H1 (cell line): ENCODE measurements around the gene GPR65. TPM values are rescaled to one million over a fixed set of nuclear protein-coding genes. Genes with fewer than 3 reads are reported as not detected.

Source experiments
- CTCF ChIA-PET: fragments of 300-600 bp; sonication (Branson Sonifier 250); formaldehyde crosslinking; loops from one replicate; lab custom pipeline; 2021; ENCODE audit not compliant: partially characterized antibody; lab: Charles Lee
- POLR2A ChIA-PET: fragments of 300-600 bp; sonication (Branson Sonifier 250); formaldehyde crosslinking; loops from one replicate; lab custom pipeline; 2021; ENCODE audit warnings: inconsistent platforms; ENCODE audit not compliant: partially characterized antibody; lab: Charles Lee
- DNase-seq, 2 experiments: peaks; one replicate each; pipeline versions ENCODE4 v3.0.0 to v3.0.0-alpha.2; 2010 to 2022; ENCODE audit warnings: low spot score in 2 of 2, low read depth in 1 of 2, mixed read lengths in 1 of 2
- FAIRE-seq: peaks from 2 replicates; lab custom pipeline; 2011; peaks lifted over from hg19 to GRCh38; lab: Jason Lieb, UNC
- H2AFZ ChIP-seq: 2 replicates; pipeline ENCODE4 v1.8.1; 2012; ENCODE audit warnings: low read length, inconsistent platforms
- H2AK5ac ChIP-seq: 2 replicates; pipeline ENCODE4 v1.6.1; 2013; ENCODE audit warnings: low read depth, low read length
- H2BK120ac ChIP-seq: replicated peaks from 2 replicates; pipeline ENCODE3; 2013; ENCODE audit warnings: low read depth, low read length, inconsistent platforms
- H2BK12ac ChIP-seq: 2 replicates; pipeline ENCODE4 v1.6.1; 2013; ENCODE audit warnings: low read depth, low read length
- H2BK15ac ChIP-seq: 2 replicates; pipeline ENCODE4 v1.6.1; 2013; ENCODE audit warnings: low read length
- H2BK20ac ChIP-seq: 2 replicates; pipeline ENCODE4 v1.6.1; 2013; ENCODE audit warnings: low read length
- H2BK5ac ChIP-seq: 2 replicates; pipeline ENCODE4 v1.6.1; 2013; ENCODE audit warnings: low read depth, low read length
- H3K14ac ChIP-seq: 2 replicates; pipeline ENCODE4 v1.6.1; 2013; ENCODE audit warnings: inconsistent platforms; ENCODE audit not compliant: insufficient read length
- H3K18ac ChIP-seq: 2 replicates; pipeline ENCODE4 v1.6.1; 2013; ENCODE audit warnings: low read length; ENCODE audit errors: extremely low read depth
- H3K23ac ChIP-seq: 2 replicates; pipeline ENCODE4 v1.6.1; 2013; ENCODE audit warnings: inconsistent platforms; ENCODE audit not compliant: insufficient read length
- H3K23me2 ChIP-seq: 2 replicates; pipeline ENCODE4 v1.6.1; 2013; ENCODE audit warnings: low read depth, low read length
- H3K27ac ChIP-seq: 2 replicates; pipeline ENCODE4 v1.6.1; 2011; ENCODE audit warnings: low read depth, low read length, inconsistent platforms
- H3K27me3 ChIP-seq, 4 experiments: replicated peaks in 1 of 4; 1 replicate in 1 of 4; 2 replicates in 3 of 4; pipeline versions ENCODE4 v1.6.1 to v1.8.1; 2011 to 2013; ENCODE audit warnings: low read length in 3 of 4, mild to moderate bottlenecking in 3 of 4, inconsistent platforms in 2 of 4, mixed read lengths in 2 of 4, moderate library complexity in 1 of 4; ENCODE audit not compliant: control insufficient read depth in 3 of 4, insufficient read depth in 3 of 4; ENCODE audit errors: extremely low read depth in 1 of 4
- H3K36me3 ChIP-seq, 4 experiments: 2 replicates each; pipeline versions ENCODE4 v1.6.1 to v1.8.1; 2011 to 2013; ENCODE audit warnings: mild to moderate bottlenecking in 4 of 4, low read length in 3 of 4, moderate library complexity in 2 of 4, control low read depth in 1 of 4, inconsistent platforms in 1 of 4; ENCODE audit not compliant: insufficient read depth in 4 of 4, control insufficient read depth in 2 of 4
- H3K4ac ChIP-seq: replicated peaks from 2 replicates; pipeline ENCODE3; 2013; ENCODE audit warnings: low read length, low read depth, mixed read lengths, inconsistent platforms; ENCODE audit not compliant: insufficient read length
- H3K4me1 ChIP-seq, 4 experiments: replicated peaks in 1 of 4; 1 replicate in 1 of 4; 2 replicates in 3 of 4; pipeline versions ENCODE4 v1.6.1 to v1.8.1; 2011 to 2013; ENCODE audit warnings: low read length in 3 of 4, inconsistent platforms in 2 of 4, mixed read lengths in 1 of 4; ENCODE audit not compliant: insufficient read depth in 4 of 4, control insufficient read depth in 3 of 4
- H3K4me2 ChIP-seq, 2 experiments: 2 replicates each; pipeline versions ENCODE4 v1.6.1 to v1.8.1; 2011 to 2013; ENCODE audit warnings: low read depth in 2 of 2, low read length in 2 of 2, control low read depth in 1 of 2, inconsistent platforms in 1 of 2, mild to moderate bottlenecking in 1 of 2; ENCODE audit not compliant: insufficient read depth in 1 of 2
- H3K4me3 ChIP-seq, 4 experiments: fragments of 200-600, 300-600 bp in 1 of 4; sonication (generic), shearing (Covaris generic), sonication (Bioruptor Twin) in 1 of 4; 2 replicates each; pipeline versions ENCODE4 v1.5.1 to v1.8.1; 2011 to 2016; ENCODE audit warnings: low read length in 4 of 4, low read depth in 3 of 4, control low read depth in 2 of 4, inconsistent platforms in 2 of 4, mild to moderate bottlenecking in 2 of 4, mixed read lengths in 1 of 4, moderate library complexity in 1 of 4; ENCODE audit not compliant: insufficient read depth in 2 of 4; ENCODE audit errors: extremely low read depth in 1 of 4
- H3K56ac ChIP-seq: replicated peaks from 2 replicates; pipeline ENCODE3; 2013; ENCODE audit warnings: low read depth, mild to moderate bottlenecking, mixed read lengths, low read length, inconsistent platforms; ENCODE audit not compliant: insufficient read length
- H3K79me1 ChIP-seq: 2 replicates; pipeline ENCODE4 v1.6.1; 2013; ENCODE audit warnings: low read depth, low read length, control low read depth
- H3K79me2 ChIP-seq, 2 experiments: 2 replicates each; pipeline versions ENCODE4 v1.6.1 to v1.8.1; 2012 to 2013; ENCODE audit warnings: low read length in 2 of 2, mild to moderate bottlenecking in 2 of 2, inconsistent platforms in 1 of 2; ENCODE audit not compliant: insufficient read depth in 2 of 2, control insufficient read depth in 1 of 2
- H3K9ac ChIP-seq, 4 experiments: replicated peaks in 1 of 4; 1 replicate in 1 of 4; 2 replicates in 3 of 4; pipeline versions ENCODE4 v1.6.1 to v1.8.1; 2011 to 2013; ENCODE audit warnings: low read depth in 3 of 4, low read length in 3 of 4, control low read depth in 2 of 4, mild to moderate bottlenecking in 2 of 4, moderate library complexity in 2 of 4, inconsistent platforms in 1 of 4; ENCODE audit errors: extremely low read depth in 1 of 4
- H3K9me3 ChIP-seq, 2 experiments: 2 replicates each; pipeline versions ENCODE4 v1.6.1 to v1.8.1; 2012 to 2013; ENCODE audit warnings: mild to moderate bottlenecking in 2 of 2, moderate library complexity in 2 of 2, control low read depth in 1 of 2, inconsistent platforms in 1 of 2, low read depth in 1 of 2, low read length in 1 of 2, mixed read lengths in 1 of 2; ENCODE audit not compliant: insufficient read depth in 2 of 2
- H4K20me1 ChIP-seq, 2 experiments: replicated peaks in 1 of 2; 2 replicates each; pipeline versions ENCODE3 to v1.8.1; 2011 to 2013; ENCODE audit warnings: inconsistent platforms in 2 of 2, low read length in 2 of 2, mild to moderate bottlenecking in 1 of 2; ENCODE audit not compliant: insufficient read depth in 2 of 2, control insufficient read depth in 1 of 2
- H4K5ac ChIP-seq: 2 replicates; pipeline ENCODE4 v1.6.1; 2013; ENCODE audit warnings: low read length, low read depth, mixed read lengths, inconsistent platforms; ENCODE audit not compliant: insufficient read length
- H4K8ac ChIP-seq: 2 replicates; pipeline ENCODE4 v1.8.0; 2013; ENCODE audit warnings: mild to moderate bottlenecking, moderate library complexity, low read length, inconsistent platforms; ENCODE audit not compliant: insufficient read depth; ENCODE audit errors: extremely low read depth
- H4K91ac ChIP-seq: replicated peaks from 2 replicates; pipeline ENCODE3; 2013; ENCODE audit warnings: low read length, mixed read lengths, inconsistent platforms; ENCODE audit not compliant: insufficient read length
- CBX5 ChIP-seq: fragments of 300-800, 300-1000 bp; sonication (generic); IDR thresholded peaks from 2 replicates; pipeline ENCODE4 v1.7.1; 2016; ENCODE audit warnings: antibody characterized with exemption, low read length, low read depth
- CHD2 ChIP-seq: IDR thresholded peaks from 2 replicates; pipeline ENCODE4 v1.6.1; 2012; ENCODE audit warnings: low read length, improper control_type of control experiment
- CTBP2 ChIP-seq: IDR thresholded peaks from 2 replicates; pipeline ENCODE4 v1.7.0; 2011; ENCODE audit warnings: borderline replicate concordance, mild to moderate bottlenecking, moderate library complexity, mixed read lengths, low read length; ENCODE audit not compliant: insufficient read depth, insufficient read length
- CTCF ChIP-seq, 3 experiments: IDR thresholded peaks; 1 replicate in 2 of 3; 2 replicates in 1 of 3; pipeline versions ENCODE4 v1.5.1 to v1.6.1; 2011; ENCODE audit warnings: low read length in 3 of 3, mild to moderate bottlenecking in 3 of 3, inconsistent platforms in 2 of 3, low read depth in 1 of 3, moderate library complexity in 1 of 3; ENCODE audit not compliant: insufficient read depth in 1 of 3; ENCODE audit errors: control extremely low read depth in 1 of 3
- EGR1 ChIP-seq: IDR thresholded peaks from 2 replicates; pipeline ENCODE4 v1.6.1; 2011; ENCODE audit warnings: low read depth, low read length, borderline replicate concordance
- MAFK ChIP-seq: IDR thresholded peaks from 2 replicates; pipeline ENCODE4 v1.6.1; 2012; ENCODE audit warnings: low read depth, mild to moderate bottlenecking, improper control_type of control experiment, low read length
- POLR2AphosphoS5 ChIP-seq: IDR thresholded peaks from 2 replicates; pipeline ENCODE4 v1.6.1; 2011; ENCODE audit warnings: low read depth, low read length
- RXRA ChIP-seq: IDR thresholded peaks from 2 replicates; pipeline ENCODE4 v1.6.1; 2011; ENCODE audit warnings: low read depth, mild to moderate bottlenecking, low read length, moderate library complexity; ENCODE audit not compliant: insufficient read depth
- SAP30 ChIP-seq: fragments of 300-600 bp; sonication (generic); IDR thresholded peaks from 2 replicates; pipeline ENCODE4 v1.7.1; 2012; ENCODE audit warnings: low read length, moderate library complexity, mild to moderate bottlenecking, inconsistent platforms; ENCODE audit not compliant: insufficient read depth, insufficient replicate concordance
- WGBS, 2 experiments: shearing (Covaris generic) in 1 of 2; methylation state at CpG; one replicate each; pipeline versions ENCODE4 v1.1.6 to v1.1.7; 2013 to 2015; ENCODE audit warnings: low lambda C conversion rate in 2 of 2, mixed read lengths in 2 of 2, inconsistent platforms in 1 of 2, low coverage in 1 of 2, missing lambda C conversion rate in 1 of 2; ENCODE audit not compliant: insufficient replicate concordance in 2 of 2, insufficient coverage in 1 of 2, insufficient read length in 1 of 2; ENCODE audit errors: extremely low coverage in 1 of 2, missing lambda C conversion rate in 1 of 2; 5-methylcytosine and 5-hydroxymethylcytosine counted together
- long read RNA-seq, 2 experiments: library from RNA in 1 of 2; library from capped mRNA in 1 of 2; stranded (forward); transcript quantifications; one replicate each; pipeline ENCODE4 v2.0.0, GENCODE V29; 2021; ENCODE audit warnings: inconsistent platforms in 1 of 2
- polyA minus RNA-seq, 3 experiments: library from RNA; depleted of rRNA, polyadenylated mRNA; stranded (reverse); fragments of >200 nt; gene quantifications; 1 replicate in 2 of 3; 2 replicates in 1 of 3; pipeline ENCODE4 v1.2.3, GENCODE V29; 2011
- polyA plus RNA-seq, 7 experiments: library from polyadenylated mRNA; depleted of rRNA in 3 of 7; stranded (reverse) in 5 of 7; unstranded in 2 of 7; fragments of >200 nt in 5 of 7; fragments of 200-250 nt in 2 of 7; gene quantifications; 1 replicate in 5 of 7; 2 replicates in 1 of 7; 4 replicates in 1 of 7; pipeline versions ENCODE4 v1.2.1 to v1.2.3, GENCODE V29; 2011 to 2013; ENCODE audit warnings: missing spikeins in 2 of 7, mixed read lengths in 2 of 7
- total RNA-seq: library from RNA; stranded (reverse); fragmentation: NEBNext Ultra II Directional; extraction: Animal tissue kit (Norgen Biotek cat#: 25700); gene quantifications from 2 replicates; pipeline ENCODE4 v1.2.1, GENCODE V29; 2021

The GPR65 gene
- not detected in 2 replicates for total RNA-seq
- not detected in 2 replicates for polyA plus RNA-seq (2011; rRNA removed)
- not detected for polyA plus RNA-seq (2011; cell fraction: cytosol; rRNA removed)
- polyA plus RNA-seq (2011; cell fraction: nucleus; rRNA removed), result not detected
- not detected in 4 replicates for polyA plus RNA-seq (2012, experiment 1 of 2)
- polyA plus RNA-seq (2012, experiment 2 of 2), result not detected
- polyA plus RNA-seq (2013, experiment 1 of 2), result not detected
- polyA plus RNA-seq (2013, experiment 2 of 2), result not detected
- not detected in 2 replicates for polyA minus RNA-seq (2011; rRNA and poly(A)+ RNA removed)
- not detected for polyA minus RNA-seq (2011; cell fraction: cytosol; rRNA and poly(A)+ RNA removed)
- polyA minus RNA-seq (2011; cell fraction: nucleus; rRNA and poly(A)+ RNA removed), result not detected
- long read RNA-seq, experiment 1, result 0 reads
- long read RNA-seq, experiment 2, result 0 reads

GRCh38 chr14:88005050-88005481 lies at the start of gene GPR65:
TSS of gene GPR65 (plus strand) at chr14:88005135. CDS start at chr14:88010848, 5,713 bp downstream.
- no peak within 1 kb of the TSS for H3K4me3 ChIP-seq
- H3K14ac ChIP-seq, result no peak within 1 kb of the TSS
- H3K23ac ChIP-seq, result no peak within 1 kb of the TSS
- no peak within 1 kb of the TSS for H3K4me2 ChIP-seq
- ChIA-PET CTCF (interaction anchor here (0.6 to 0.7 kb wide), 2 partner anchors 79 to 184 kb away, joined by 3 read pairs; no protein-coding TSS in a partner anchor), POLR2A (interaction anchor here (0.9 kb wide), 1 partner anchor 12 kb away, joined by 3 read pairs; the partner anchor contains the start of gene GALC)
- WGBS, 2 experiments, result 93% methylated on average over 3 of the region's 3 CpGs; no CpG with 5 or more reads in 1 of the 2 experiments
- no peak within 1 kb of the TSS for H3K27ac ChIP-seq
- H3K79me2 ChIP-seq, result no peaks in the 10 kb centered on the region
- no peak within 1 kb of the TSS for H2BK5ac ChIP-seq
- no peak within 1 kb of the TSS for H4K8ac ChIP-seq
- no peak within 1 kb of the TSS for H2AFZ ChIP-seq
- H3K56ac ChIP-seq, result no peak within 1 kb of the TSS
- FAIRE-seq (no peak), DNase-seq (no peak)
- no peak within 1 kb of the TSS for H2BK120ac ChIP-seq
- no peak within 1 kb of the TSS for H3K18ac ChIP-seq
- no peaks in the 10 kb centered on the region for H3K79me1 ChIP-seq
- H4K91ac ChIP-seq, result no peak within 1 kb of the TSS
- H3K4me1 ChIP-seq, result no peaks in the 10 kb centered on the region
- no peak within 1 kb of the TSS for H4K5ac ChIP-seq
- H2BK20ac ChIP-seq, result no peak within 1 kb of the TSS
- H3K23me2 ChIP-seq, result no peaks in the 10 kb centered on the region
- H2BK15ac ChIP-seq, result no peak within 1 kb of the TSS
- H3K27me3 ChIP-seq, result no peaks in the 10 kb centered on the region
- H2BK12ac ChIP-seq, result no peak within 1 kb of the TSS
- no peaks in the 10 kb centered on the region for H3K9me3 ChIP-seq
- no peak within 1 kb of the TSS for H2AK5ac ChIP-seq
- H3K9ac ChIP-seq, result no peak within 1 kb of the TSS
- H4K20me1 ChIP-seq, result no peaks in the 10 kb centered on the region
- no peaks in the 10 kb centered on the region for H3K36me3 ChIP-seq
- H3K4ac ChIP-seq, result no peak within 1 kb of the TSS
- TF ChIP-seq CTBP2 (no peak), POLR2AphosphoS5 (no peak), MAFK (no peak), CTCF (IDR thresholded peaks at IDR 0.05; ENCODE audit: control extremely low read depth in 1 of 3, insufficient read depth in 1 of 3, low read depth in 1 of 3, low read length in 3 of 3) (no peak), CHD2 (no peak), EGR1 (no peak), RXRA (no peak), CBX5 (no peak), SAP30 (no peak)
